K562 (cell line): Measurements from ENCODE around the gene CYSTM1. TPM values are rescaled to one million over a fixed set of nuclear protein-coding genes. Genes with fewer than 3 reads are reported as not detected.

Source experiments
- ASH1L ChIP-seq: fragments of 450-650 bp; IDR thresholded peaks from 2 replicates; pipeline ENCODE4 v1.6.1; 2018; ENCODE audit warnings: borderline replicate concordance, mild to moderate bottlenecking, low read depth; ENCODE audit not compliant: partially characterized antibody
- CREB1 ChIP-seq, 2 experiments: sonication (generic) in 1 of 2; formaldehyde crosslinking in 1 of 2; IDR thresholded peaks; 2 replicates each; pipeline versions ENCODE4 v1.6.1 to v1.8.0; 2012 to 2022; ENCODE audit warnings: inconsistent platforms in 1 of 2, mild to moderate bottlenecking in 1 of 2, missing genetic modification reagents in 1 of 2, moderate library complexity in 1 of 2
- CTCF ChIP-seq, 3 experiments: IDR thresholded peaks in 2 of 3; conservative IDR thresholded peaks in 1 of 3; 2 replicates each; pipeline ENCODE4 v1.5.1; 2011 to 2012; ENCODE audit warnings: low read length in 3 of 3, mild to moderate bottlenecking in 3 of 3, control low read depth in 2 of 3, improper control_type of control experiment in 1 of 3, inconsistent platforms in 1 of 3, low read depth in 1 of 3, mixed read lengths in 1 of 3, moderate library complexity in 1 of 3; ENCODE audit not compliant: insufficient read depth in 2 of 3
- ELF2 ChIP-seq: fragments of 250-450 bp; sonication (Bioruptor Pico); IDR thresholded peaks from 2 replicates; pipeline ENCODE4 v1.5.0; 2021; ENCODE audit warnings: mild to moderate bottlenecking
- FOXA1 ChIP-seq: fragments of 450-650 bp; IDR thresholded peaks from 2 replicates; pipeline ENCODE4 v1.6.1; 2016; ENCODE audit warnings: mild to moderate bottlenecking, borderline replicate concordance
- GMEB1 ChIP-seq: fragments of 250-450 bp; sonication (Bioruptor Pico); IDR thresholded peaks from 2 replicates; pipeline ENCODE4 v1.4.0; 2020; ENCODE audit warnings: mild to moderate bottlenecking
- NFYB ChIP-seq: IDR thresholded peaks from 2 replicates; pipeline ENCODE4 v1.6.1; 2011; ENCODE audit warnings: mild to moderate bottlenecking, moderate library complexity; ENCODE audit not compliant: insufficient read length; ENCODE audit errors: extremely low read depth
- SREBF2 ChIP-seq: sonication (generic); formaldehyde crosslinking; IDR thresholded peaks from 2 replicates; pipeline ENCODE4 v1.4.0; 2020; ENCODE audit warnings: mild to moderate bottlenecking, missing genetic modification reagents
- ZNF384 ChIP-seq: IDR thresholded peaks from 2 replicates; pipeline ENCODE4 v1.6.1; 2012; ENCODE audit warnings: low read depth, low read length, improper control_type of control experiment
- polyA plus RNA-seq, 8 experiments: library from polyadenylated mRNA; depleted of rRNA in 4 of 8; stranded (reverse) in 5 of 8; unstranded in 3 of 8; fragments of >200 nt; fragmentation: Nextera tagmentation in 2 of 8; fragmentation: Illumina TruSeq in 1 of 8; extraction: Ambion mirVana in 2 of 8; extraction: Trizol in 1 of 8; gene quantifications; 2 replicates each; pipeline versions ENCODE4 v1.2.1 to v1.2.3, GENCODE V29; 2011 to 2014; ENCODE audit warnings: inconsistent platforms in 1 of 8, missing spikeins in 1 of 8
- total RNA-seq, 7 experiments: library from RNA; depleted of rRNA in 6 of 7; stranded (reverse); fragments of >200 nt in 6 of 7; fragmentation: Illumina TruSeq in 2 of 7; extraction: Trizol in 2 of 7; gene quantifications; 2 replicates each; pipeline versions ENCODE4 v1.2.1 to v1.2.3, GENCODE V29; 2011 to 2021; ENCODE audit warnings: low replicate concordance in 1 of 7
- TF ChIP-seq, protein P1 (sequence below): fragments of 200-800 bp; sonication (Bioruptor generic); IDR thresholded peaks from 2 replicates; pipeline ENCODE4 v1.6.1; 2017; ENCODE audit warnings: missing genetic modification characterization, missing compliant biosample characterization
- TF ChIP-seq, protein P2 (sequence below): fragments of 450-650 bp; IDR thresholded peaks from 2 replicates; pipeline ENCODE4 v1.6.1; 2016; ENCODE audit warnings: mild to moderate bottlenecking, moderate library complexity

The CYSTM1 gene
- total and polyA plus RNA-seq, 9 of the 15 experiments (the other 6 are each of a cell fraction or from before 2014, with no cell fraction given) = 76.1 to 422 (median 108) TPM

- TF ChIP-seq CREB1 (IDR thresholded peaks at IDR 0.05) = no peak
- TF ChIP-seq CREB1 (CRISPR knock-in tag; IDR thresholded peaks at IDR 0.05) = no peak
- TF ChIP-seq CTCF (IDR thresholded peaks at IDR 0.05 in 2 of 3, conservative IDR thresholded peaks at IDR 0.05 in 1 of 3; ENCODE audit: insufficient read depth in 2 of 3, low read depth in 1 of 3, low read length in 3 of 3) = no peak
- TF ChIP-seq, protein P1, sequence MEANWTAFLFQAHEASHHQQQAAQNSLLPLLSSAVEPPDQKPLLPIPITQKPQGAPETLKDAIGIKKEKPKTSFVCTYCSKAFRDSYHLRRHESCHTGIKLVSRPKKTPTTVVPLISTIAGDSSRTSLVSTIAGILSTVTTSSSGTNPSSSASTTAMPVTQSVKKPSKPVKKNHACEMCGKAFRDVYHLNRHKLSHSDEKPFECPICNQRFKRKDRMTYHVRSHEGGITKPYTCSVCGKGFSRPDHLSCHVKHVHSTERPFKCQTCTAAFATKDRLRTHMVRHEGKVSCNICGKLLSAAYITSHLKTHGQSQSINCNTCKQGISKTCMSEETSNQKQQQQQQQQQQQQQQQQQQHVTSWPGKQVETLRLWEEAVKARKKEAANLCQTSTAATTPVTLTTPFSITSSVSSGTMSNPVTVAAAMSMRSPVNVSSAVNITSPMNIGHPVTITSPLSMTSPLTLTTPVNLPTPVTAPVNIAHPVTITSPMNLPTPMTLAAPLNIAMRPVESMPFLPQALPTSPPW (CRISPR knock-in tag) = no peak
- no peak for TF ChIP-seq GMEB1 (CRISPR knock-in tag)
- TF ChIP-seq ELF2 = no peak
- TF ChIP-seq SREBF2 (CRISPR knock-in tag) = no peak
- TF ChIP-seq ASH1L = no peak
- no peak for TF ChIP-seq FOXA1
- TF ChIP-seq, protein P2, sequence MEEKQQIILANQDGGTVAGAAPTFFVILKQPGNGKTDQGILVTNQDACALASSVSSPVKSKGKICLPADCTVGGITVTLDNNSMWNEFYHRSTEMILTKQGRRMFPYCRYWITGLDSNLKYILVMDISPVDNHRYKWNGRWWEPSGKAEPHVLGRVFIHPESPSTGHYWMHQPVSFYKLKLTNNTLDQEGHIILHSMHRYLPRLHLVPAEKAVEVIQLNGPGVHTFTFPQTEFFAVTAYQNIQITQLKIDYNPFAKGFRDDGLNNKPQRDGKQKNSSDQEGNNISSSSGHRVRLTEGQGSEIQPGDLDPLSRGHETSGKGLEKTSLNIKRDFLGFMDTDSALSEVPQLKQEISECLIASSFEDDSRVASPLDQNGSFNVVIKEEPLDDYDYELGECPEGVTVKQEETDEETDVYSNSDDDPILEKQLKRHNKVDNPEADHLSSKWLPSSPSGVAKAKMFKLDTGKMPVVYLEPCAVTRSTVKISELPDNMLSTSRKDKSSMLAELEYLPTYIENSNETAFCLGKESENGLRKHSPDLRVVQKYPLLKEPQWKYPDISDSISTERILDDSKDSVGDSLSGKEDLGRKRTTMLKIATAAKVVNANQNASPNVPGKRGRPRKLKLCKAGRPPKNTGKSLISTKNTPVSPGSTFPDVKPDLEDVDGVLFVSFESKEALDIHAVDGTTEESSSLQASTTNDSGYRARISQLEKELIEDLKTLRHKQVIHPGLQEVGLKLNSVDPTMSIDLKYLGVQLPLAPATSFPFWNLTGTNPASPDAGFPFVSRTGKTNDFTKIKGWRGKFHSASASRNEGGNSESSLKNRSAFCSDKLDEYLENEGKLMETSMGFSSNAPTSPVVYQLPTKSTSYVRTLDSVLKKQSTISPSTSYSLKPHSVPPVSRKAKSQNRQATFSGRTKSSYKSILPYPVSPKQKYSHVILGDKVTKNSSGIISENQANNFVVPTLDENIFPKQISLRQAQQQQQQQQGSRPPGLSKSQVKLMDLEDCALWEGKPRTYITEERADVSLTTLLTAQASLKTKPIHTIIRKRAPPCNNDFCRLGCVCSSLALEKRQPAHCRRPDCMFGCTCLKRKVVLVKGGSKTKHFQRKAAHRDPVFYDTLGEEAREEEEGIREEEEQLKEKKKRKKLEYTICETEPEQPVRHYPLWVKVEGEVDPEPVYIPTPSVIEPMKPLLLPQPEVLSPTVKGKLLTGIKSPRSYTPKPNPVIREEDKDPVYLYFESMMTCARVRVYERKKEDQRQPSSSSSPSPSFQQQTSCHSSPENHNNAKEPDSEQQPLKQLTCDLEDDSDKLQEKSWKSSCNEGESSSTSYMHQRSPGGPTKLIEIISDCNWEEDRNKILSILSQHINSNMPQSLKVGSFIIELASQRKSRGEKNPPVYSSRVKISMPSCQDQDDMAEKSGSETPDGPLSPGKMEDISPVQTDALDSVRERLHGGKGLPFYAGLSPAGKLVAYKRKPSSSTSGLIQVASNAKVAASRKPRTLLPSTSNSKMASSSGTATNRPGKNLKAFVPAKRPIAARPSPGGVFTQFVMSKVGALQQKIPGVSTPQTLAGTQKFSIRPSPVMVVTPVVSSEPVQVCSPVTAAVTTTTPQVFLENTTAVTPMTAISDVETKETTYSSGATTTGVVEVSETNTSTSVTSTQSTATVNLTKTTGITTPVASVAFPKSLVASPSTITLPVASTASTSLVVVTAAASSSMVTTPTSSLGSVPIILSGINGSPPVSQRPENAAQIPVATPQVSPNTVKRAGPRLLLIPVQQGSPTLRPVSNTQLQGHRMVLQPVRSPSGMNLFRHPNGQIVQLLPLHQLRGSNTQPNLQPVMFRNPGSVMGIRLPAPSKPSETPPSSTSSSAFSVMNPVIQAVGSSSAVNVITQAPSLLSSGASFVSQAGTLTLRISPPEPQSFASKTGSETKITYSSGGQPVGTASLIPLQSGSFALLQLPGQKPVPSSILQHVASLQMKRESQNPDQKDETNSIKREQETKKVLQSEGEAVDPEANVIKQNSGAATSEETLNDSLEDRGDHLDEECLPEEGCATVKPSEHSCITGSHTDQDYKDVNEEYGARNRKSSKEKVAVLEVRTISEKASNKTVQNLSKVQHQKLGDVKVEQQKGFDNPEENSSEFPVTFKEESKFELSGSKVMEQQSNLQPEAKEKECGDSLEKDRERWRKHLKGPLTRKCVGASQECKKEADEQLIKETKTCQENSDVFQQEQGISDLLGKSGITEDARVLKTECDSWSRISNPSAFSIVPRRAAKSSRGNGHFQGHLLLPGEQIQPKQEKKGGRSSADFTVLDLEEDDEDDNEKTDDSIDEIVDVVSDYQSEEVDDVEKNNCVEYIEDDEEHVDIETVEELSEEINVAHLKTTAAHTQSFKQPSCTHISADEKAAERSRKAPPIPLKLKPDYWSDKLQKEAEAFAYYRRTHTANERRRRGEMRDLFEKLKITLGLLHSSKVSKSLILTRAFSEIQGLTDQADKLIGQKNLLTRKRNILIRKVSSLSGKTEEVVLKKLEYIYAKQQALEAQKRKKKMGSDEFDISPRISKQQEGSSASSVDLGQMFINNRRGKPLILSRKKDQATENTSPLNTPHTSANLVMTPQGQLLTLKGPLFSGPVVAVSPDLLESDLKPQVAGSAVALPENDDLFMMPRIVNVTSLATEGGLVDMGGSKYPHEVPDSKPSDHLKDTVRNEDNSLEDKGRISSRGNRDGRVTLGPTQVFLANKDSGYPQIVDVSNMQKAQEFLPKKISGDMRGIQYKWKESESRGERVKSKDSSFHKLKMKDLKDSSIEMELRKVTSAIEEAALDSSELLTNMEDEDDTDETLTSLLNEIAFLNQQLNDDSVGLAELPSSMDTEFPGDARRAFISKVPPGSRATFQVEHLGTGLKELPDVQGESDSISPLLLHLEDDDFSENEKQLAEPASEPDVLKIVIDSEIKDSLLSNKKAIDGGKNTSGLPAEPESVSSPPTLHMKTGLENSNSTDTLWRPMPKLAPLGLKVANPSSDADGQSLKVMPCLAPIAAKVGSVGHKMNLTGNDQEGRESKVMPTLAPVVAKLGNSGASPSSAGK = no peak
- no peak for TF ChIP-seq NFYB
- TF ChIP-seq ZNF384 = no peak
Measured at GRCh38 chr5:140186267-140186671, 11.3 kb downstream of the CYSTM1 start (continued).
